ENCODE measurements around the gene PRDM16.

GRCh38 chr1:3078430-3078861 is 9.4 kb downstream of the PRDM16 start:
- TF ChIP-seq CTCF (IDR thresholded peaks at IDR 0.05; ENCODE audit: low read length) = no peak
- TF ChIP-seq EZH2phosphoT487 (IDR thresholded peaks at IDR 0.05; ENCODE audit: low read length) = no peak
